Left lobe of liver (tissue), 2 donors: ENCODE data around the gene UCP3. TPM values are rescaled to one million over a fixed set of nuclear protein-coding genes. Genes with fewer than 3 reads are reported as not detected.

Experiments used
- ATAC-seq: fragments of 200-7000 bp; cut with Tn5 transposase; one replicate; pipeline ENCODE4 v1.9.1; 2020; ENCODE audit warnings: mild to moderate bottlenecking, moderate library complexity
- DNase-seq: peaks from one replicate; pipeline ENCODE4 v3.0.0-alpha.2; 2020; ENCODE audit warnings: low spot score
- total RNA-seq: library from RNA; stranded (reverse); gene quantifications from one replicate; pipeline ENCODE4 v1.2.1, GENCODE V29; 2021
- donor health status: DM: no; HTN: no; CAD: no; lungs with moderate emphysema.
- donor health status: DM: no; HTN: yes; CAD: no.

UCP3 gene
- total RNA-seq, 1 donor from 2014 or later: 0.58 TPM

- DNase-seq (no peak), ATAC-seq (no peak)
Measured at GRCh38 chr11:73958521-73959141, 50.3 kb downstream of the UCP3 start.

DNA sequence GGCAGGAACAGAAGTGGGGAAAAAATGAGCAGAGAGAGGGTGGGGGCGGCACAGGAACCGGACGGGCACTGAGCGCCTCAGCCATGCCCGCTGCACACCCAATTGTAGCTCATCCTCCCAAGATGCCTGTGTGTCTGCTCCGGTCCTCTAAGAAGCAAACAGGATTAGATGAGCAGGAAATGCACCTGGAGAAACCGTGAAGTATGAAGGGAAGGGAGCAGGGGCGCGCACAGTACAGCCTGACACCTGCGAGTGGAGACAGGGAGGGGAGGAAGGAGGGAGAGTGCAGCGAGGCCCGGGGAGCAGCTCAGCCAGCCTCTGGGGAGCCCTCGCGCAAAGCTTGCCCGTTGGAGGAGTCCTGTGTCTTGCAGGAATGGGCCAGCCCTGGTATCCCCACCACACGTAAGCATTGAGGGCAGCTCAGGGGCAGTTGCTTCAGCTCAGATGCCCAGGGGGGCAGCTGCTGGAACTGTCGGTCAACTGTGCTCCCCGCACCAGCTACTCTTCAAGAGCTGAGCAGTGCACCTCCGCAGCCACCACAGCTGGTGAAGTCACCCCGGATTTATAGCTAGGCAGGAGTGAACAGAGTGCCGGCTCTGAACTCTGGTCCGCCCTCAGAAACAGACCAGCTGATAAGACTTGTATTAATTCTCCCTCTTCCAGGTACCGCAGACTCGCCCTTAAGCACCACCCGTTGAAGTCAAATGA is 51.1 kb downstream of the UCP3 start:
- DNase-seq: no peak

GRCh38 chr11:73956876-73957653 is 51.8 kb downstream of the UCP3 start:
- ATAC-seq: no peak
- no peak for DNase-seq

More for the DNA sequence above, 51.1 kb downstream of the UCP3 start:
- no peak for ATAC-seq

GRCh38 chr11:73951797-73952196 is 57.1 kb downstream of the UCP3 start:
- DNase-seq (no peak), ATAC-seq (no peak)

DNA sequence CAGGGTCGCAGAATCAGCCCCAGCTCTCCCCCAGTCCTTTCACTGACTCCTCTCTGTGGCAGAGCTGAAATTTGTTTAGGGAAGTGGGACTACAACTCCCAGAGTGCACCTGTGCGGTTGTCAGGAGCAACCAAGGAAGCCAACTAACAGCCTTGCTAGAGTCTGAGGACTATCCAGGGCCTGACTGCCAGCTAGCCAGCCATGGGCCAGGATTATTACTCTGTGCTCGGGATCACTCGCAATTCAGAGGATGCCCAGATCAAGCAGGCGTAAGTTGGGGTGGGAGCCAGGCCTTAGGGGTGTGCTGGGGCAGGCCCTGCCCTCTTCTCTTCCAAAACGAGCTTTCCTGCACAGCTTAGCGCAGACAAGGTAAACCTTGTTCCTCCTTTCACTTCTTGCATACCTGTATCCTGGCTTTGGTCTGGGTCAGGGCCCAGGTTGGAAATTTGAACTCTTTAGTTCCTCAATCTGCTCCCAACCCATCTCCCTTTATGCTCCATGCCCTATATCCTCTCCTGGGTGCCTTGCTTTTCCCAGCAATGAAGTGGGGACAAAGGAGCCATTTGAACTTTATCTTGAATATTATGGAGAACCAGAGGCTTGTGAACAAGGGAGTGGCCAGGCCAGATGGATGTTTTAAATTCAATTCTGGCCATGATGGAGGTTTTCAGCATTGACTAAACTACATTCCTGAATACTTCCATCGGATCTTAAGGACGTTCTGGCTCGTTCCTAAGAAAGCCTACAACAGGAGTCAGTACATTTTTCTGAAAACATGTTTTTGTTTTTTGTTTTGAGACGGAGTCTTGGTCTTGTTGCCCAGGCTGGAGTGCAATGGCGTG is 57.8 kb downstream of the UCP3 start, which contains the start of gene DNAJB13:
DNAJB13 (plus strand) TSS at position 158 of the 842 bp plus-strand sequence; CDS start at position 202, 44 bp downstream.
- peak; percentile 51 for ATAC-seq

More for the DNA sequence above, 57.8 kb downstream of the UCP3 start, which contains the start of gene DNAJB13:
- DNase-seq: no peak

Other genes with a start within 250 kb of the UCP3 start
- 57.2 TPM for gene RAB6A, start 248.0 kb downstream of the UCP3 start, total RNA-seq
- gene MRPL48, start 221.2 kb downstream of the UCP3 start, total RNA-seq: 14.9 TPM
- gene COA4, start 132.2 kb downstream of the UCP3 start, total RNA-seq: 47.9 TPM
- 9.9 TPM for gene PAAF1, start 132.1 kb downstream of the UCP3 start, total RNA-seq
- gene DNAJB13, start 58.1 kb downstream of the UCP3 start, total RNA-seq: not detected
- gene UCP2, start 26.2 kb downstream of the UCP3 start, total RNA-seq: 6.1 TPM
- gene C2CD3, start 161.9 kb upstream of the UCP3 start, total RNA-seq: 7.0 TPM
- gene PPME1, start 162.2 kb upstream of the UCP3 start, total RNA-seq: 11.4 TPM